COR-L47 (cell line): ENCODE results near the gene FNDC1.

Experiments
- DNase-seq: peaks from one replicate; lab custom pipeline; 2025; lab: John Stamatoyannopoulos, UW

FNDC1 gene

DNA sequence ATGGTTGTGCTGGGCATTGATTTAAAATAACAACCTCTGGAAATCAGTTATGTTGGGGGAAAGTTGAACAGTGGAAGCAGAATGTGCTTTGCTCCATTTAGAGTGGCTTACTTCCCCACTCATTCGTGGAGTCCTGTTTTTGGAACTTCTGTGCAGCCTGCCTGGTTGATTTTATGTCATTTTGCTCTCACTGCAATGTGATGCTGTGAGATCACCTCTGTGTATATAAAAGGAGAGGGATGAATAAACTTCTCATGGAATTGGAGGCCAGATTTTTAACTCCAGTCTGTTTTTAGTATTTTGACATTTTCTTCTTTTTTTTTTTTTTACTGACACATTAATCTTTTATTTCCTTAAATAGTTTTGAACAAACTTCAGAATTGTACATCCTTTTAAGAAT is 139.0 kb downstream of the FNDC1 start:
- DNase-seq, result no peak

DNA sequence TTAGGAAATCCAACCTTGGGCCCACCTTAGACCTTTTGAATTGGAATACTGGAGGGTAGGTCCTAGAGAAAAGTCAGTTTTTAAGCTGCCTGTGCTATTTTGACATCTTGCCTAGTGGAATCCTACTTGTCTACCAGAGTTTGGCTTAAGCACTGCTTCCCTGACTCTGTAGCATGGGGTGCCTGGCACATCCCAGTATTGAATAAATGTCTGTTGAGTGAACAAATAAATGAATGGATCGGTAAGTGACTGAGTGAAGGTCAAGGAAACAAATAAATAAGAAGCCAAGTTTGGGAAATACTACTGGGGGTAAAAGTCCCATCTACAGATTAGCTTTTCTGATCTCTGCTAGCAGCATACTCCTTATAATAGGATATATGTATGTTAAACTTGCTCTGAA is 140.5 kb downstream of the FNDC1 start:
- no peak for DNase-seq

DNA sequence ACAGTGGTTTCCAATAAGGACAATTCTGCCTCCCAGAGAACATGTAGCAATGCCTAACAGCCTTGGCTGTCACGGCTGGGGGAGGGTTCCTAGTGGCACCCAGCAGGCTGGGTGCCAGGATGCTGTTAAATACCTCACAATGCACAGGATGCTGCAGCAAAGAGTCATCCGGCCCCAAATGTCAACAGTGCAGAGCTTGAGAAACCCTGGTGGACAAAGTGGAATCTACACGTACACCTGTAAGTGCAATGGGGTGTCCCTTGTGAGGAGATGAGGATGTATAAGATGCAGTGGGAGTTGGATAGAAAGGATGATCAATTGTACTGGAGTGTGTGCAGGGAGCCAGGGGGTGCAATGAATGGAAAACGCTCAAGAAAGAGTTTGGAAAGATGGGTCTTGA is 142.4 kb downstream of the FNDC1 start:
- no peak for DNase-seq

DNA sequence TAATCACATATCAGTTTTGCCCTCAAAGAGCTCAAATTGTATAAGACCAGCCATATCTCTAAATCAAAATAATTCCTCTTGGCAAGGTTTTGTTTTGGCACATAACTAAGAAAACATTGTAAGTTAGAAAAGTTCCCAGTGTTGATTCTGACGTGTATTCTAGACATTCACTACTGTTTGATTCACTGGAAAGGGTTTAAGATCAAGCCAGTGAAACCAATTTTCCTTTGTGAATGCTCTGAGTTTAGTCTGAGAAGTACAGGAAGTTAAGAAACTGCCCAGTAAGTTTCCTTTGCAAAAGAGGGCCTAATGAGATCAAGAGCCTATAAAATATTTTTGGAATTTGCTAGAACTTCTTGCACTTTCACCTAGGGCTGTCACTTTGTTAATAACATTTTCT is 143.0 kb downstream of the FNDC1 start:
- DNase-seq, result no peak

DNA sequence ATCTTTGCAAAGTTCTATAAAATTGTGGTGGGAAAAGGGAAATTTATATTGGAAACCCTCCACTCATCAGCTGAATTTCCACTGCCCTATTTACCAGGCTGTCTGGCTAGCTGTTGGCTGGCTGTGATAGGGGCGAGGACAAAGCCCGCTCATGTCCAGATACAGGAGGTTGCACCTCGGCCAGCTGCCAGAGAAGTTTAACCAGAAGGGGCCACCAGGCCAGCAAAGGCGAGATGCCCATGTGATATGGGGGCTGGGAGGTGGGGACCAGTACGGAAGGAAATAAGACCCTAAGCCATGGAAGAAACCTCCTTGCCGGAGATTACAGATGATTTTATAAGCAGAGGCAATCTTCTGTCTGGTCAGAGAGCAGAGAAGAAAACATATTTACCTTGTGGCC is 143.8 kb downstream of the FNDC1 start:
- no peak for DNase-seq

DNA sequence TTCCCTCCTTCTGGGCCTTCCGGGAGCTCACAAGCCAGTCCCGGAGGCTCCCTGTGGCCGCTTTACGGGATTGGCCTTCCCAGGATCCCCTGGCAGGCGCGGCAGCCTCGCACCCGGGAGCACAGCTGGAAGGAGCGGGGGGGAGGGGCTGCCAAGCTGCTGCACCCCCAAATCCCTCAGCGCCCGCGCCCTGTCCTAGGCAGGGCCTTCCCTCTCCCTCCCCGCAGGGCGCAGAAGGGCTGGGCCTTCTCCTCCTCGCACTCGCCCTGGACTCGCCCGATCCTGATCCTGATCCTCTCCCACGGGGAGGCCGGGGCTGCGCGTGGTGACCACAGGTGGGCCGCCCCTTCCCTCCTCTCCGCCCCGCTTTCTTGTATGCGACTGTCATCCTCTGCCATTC is 146.4 kb downstream of the FNDC1 start:
- no peak for DNase-seq

DNA sequence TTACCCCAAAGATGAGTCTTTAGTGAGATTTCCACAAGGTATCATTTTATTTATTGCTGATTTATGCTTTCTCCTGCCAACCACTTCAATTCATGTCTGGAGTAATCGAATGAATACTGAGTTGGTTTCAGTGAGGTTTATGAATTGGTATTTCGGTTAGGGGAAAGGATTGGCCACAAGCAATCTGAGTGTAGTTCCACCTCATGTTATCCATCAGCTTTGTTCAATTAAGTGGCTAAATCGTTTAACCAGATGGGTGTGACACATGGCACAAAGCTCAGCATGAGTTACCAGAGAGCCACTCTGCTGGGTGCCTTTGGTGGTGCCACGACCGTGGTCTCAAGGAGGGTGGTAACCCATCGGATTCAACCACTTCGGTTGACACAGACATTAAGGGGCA is 148.2 kb downstream of the FNDC1 start:
- DNase-seq, result no peak

DNA sequence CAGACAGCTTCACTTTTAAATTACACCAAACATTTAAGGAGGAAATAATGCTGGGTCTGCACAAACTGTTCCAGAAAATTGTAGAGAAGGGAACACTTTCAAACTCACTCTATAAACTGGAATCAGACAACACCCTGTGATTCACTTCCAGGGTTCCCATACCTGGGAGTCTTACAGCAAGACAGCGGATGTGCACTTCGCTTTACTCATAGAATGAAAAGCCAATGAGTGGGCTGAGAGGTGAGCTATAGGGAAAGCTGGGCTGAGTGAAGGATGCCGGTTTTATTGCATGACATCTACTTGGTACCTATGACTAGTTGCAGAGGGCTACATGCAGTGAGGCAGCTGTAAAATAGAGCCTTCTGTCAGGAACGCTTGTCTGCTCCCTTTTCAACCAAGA is 152.1 kb downstream of the FNDC1 start:
- DNase-seq, result no peak
